GM20431 (cell line): ENCODE data around the gene CYP27B1.

Experiments
- in situ Hi-C: fragments of 300-500 bp; cut with MseI, MboI; formaldehyde crosslinking; loops from one replicate; pipeline ENCODE4 v1.15.0; 2020; ENCODE audit warnings: low sequenced_read_pairs; ENCODE audit not compliant: unreplicated experiment

The CYP27B1 gene

GRCh38 chr12:57737467-57738460, 29.1 kb downstream of the CYP27B1 start:
- in situ Hi-C loops = no loop called here

GRCh38 chr12:57736741-57737466, 30.0 kb downstream of the CYP27B1 start:
- in situ Hi-C loops = no loop called here

GRCh38 chr12:57735952-57736740, 30.7 kb downstream of the CYP27B1 start:
- in situ Hi-C loops = no loop called here

- in situ Hi-C loops = no loop called here
Measured at GRCh38 chr12:57735198-57735855, 31.6 kb downstream of the CYP27B1 start.

- in situ Hi-C loops = no loop called here
Measured at GRCh38 chr12:57734591-57734990, 32.3 kb downstream of the CYP27B1 start.

GRCh38 chr12:57733928-57734327, 33.0 kb downstream of the CYP27B1 start:
- in situ Hi-C loops = no loop called here

GRCh38 chr12:57732726-57733593, 33.9 kb downstream of the CYP27B1 start:
- in situ Hi-C loops = no loop called here

GRCh38 chr12:57732270-57732669, 34.6 kb downstream of the CYP27B1 start:
- in situ Hi-C loops = no loop called here

GRCh38 chr12:57731411-57732080, 35.3 kb downstream of the CYP27B1 start:
- in situ Hi-C loops = no loop called here

GRCh38 chr12:57730336-57731067, 36.4 kb downstream of the CYP27B1 start:
- in situ Hi-C loops = no loop called here

- in situ Hi-C loops = no loop called here
Measured at GRCh38 chr12:57729321-57729844, 37.5 kb downstream of the CYP27B1 start.

- in situ Hi-C loops = no loop called here
Measured at GRCh38 chr12:57727758-57728395, 39.0 kb downstream of the CYP27B1 start.

GRCh38 chr12:57726884-57727757, 39.8 kb downstream of the CYP27B1 start:
- in situ Hi-C loops = no loop called here

- in situ Hi-C loops = no loop called here
Measured at GRCh38 chr12:57726151-57726883, 40.6 kb downstream of the CYP27B1 start.

GRCh38 chr12:57725851-57726150, 41.1 kb downstream of the CYP27B1 start:
- in situ Hi-C loops = no loop called here
